GM21360 (cell line): Measurements from ENCODE around the gene USP6NL.
"Not testable (repeated sequence)": the region's sequence is repeated elsewhere in the genome, so short reads cannot be mapped to it uniquely, and the experiment has no call there.

Experiments used
- ATAC-seq: cut with Tn5 transposase; IDR thresholded peaks from one replicate; pipeline ENCODE4 v1.9.1; 2021; ENCODE audit warnings: mild to moderate bottlenecking, moderate library complexity; ENCODE audit not compliant: unreplicated experiment

The USP6NL gene

GRCh38 chr10:11520892-11521291 is 90.6 kb downstream of the USP6NL start:
- no peak for ATAC-seq

GRCh38 chr10:11517150-11517549 is 94.3 kb downstream of the USP6NL start:
- ATAC-seq = peak; percentile 61

- peak; percentile 65 for ATAC-seq
These were observed 95.1 kb downstream of the USP6NL start for GRCh38 chr10:11516431-11516746.

GRCh38 chr10:11515596-11516430 is 95.6 kb downstream of the USP6NL start:
- ATAC-seq = peak; percentile 37

GRCh38 chr10:11513727-11514126 is 97.7 kb downstream of the USP6NL start:
- ATAC-seq = no peak

GRCh38 chr10:11512596-11512995 is 98.9 kb downstream of the USP6NL start:
- ATAC-seq = no peak

GRCh38 chr10:11511321-11511720 is 100.1 kb downstream of the USP6NL start:
- no peak for ATAC-seq

- no peak for ATAC-seq
These were observed 100.7 kb downstream of the USP6NL start for GRCh38 chr10:11510736-11511135.

- no peak for ATAC-seq
These were observed 101.2 kb downstream of the USP6NL start for GRCh38 chr10:11510281-11510680.

GRCh38 chr10:11509036-11509435 is 102.4 kb downstream of the USP6NL start:
- ATAC-seq = no peak

- no peak for ATAC-seq
These were observed 105.1 kb downstream of the USP6NL start for GRCh38 chr10:11506247-11506789.

- ATAC-seq = no peak
These were observed 105.8 kb downstream of the USP6NL start for GRCh38 chr10:11505639-11506038.

GRCh38 chr10:11504566-11505285 is 106.7 kb downstream of the USP6NL start:
- ATAC-seq = no peak

GRCh38 chr10:11501600-11501999 is 109.8 kb downstream of the USP6NL start:
- ATAC-seq = no peak

GRCh38 chr10:11499425-11500071 is 111.9 kb downstream of the USP6NL start:
- ATAC-seq = no peak

- no peak for ATAC-seq
These were observed 113.1 kb downstream of the USP6NL start for GRCh38 chr10:11498399-11498798.

- not testable (repeated sequence) for ATAC-seq
These were observed 116.5 kb downstream of the USP6NL start for GRCh38 chr10:11494923-11495322.

- ATAC-seq = no peak
These were observed 117.8 kb downstream of the USP6NL start for GRCh38 chr10:11493646-11494045.

- no peak for ATAC-seq
These were observed 120.4 kb downstream of the USP6NL start for GRCh38 chr10:11491087-11491486.

GRCh38 chr10:11489591-11489990 is 121.9 kb downstream of the USP6NL start:
- no peak for ATAC-seq

GRCh38 chr10:11488126-11488525 is 123.3 kb downstream of the USP6NL start:
- no peak for ATAC-seq
